NCI-H526 treated with DMSO at 0.1 percent for 48 hours (cell line): ENCODE measurements around the gene AVL9.
"Not testable (repeated sequence)": the region's sequence is repeated elsewhere in the genome, so short reads cannot be mapped to it uniquely, and the experiment has no call there.

Source experiments
- DNase-seq: peaks from one replicate; lab custom pipeline; 2025; lab: John Stamatoyannopoulos, UW

The AVL9 gene

DNA sequence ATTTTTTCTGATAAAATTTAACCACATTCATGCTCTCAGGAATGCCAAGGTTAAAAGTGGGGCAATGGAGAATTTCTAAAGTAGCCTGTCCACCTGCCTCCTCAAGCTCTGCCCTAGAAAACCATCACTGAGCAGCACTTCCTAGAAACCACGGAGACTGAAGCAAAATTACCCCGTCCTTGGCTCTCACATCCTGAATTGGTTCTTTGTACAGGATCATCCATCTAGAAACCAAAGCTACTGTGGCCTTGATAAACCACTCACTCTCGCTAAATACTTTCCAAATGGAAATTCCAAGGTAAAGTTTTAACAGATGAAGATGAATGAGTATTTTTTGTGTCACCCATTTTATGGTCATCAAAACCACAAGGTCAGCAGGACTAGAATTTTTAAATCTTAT lies 96.6 kb downstream of the AVL9 start:
- no peak for DNase-seq

DNA sequence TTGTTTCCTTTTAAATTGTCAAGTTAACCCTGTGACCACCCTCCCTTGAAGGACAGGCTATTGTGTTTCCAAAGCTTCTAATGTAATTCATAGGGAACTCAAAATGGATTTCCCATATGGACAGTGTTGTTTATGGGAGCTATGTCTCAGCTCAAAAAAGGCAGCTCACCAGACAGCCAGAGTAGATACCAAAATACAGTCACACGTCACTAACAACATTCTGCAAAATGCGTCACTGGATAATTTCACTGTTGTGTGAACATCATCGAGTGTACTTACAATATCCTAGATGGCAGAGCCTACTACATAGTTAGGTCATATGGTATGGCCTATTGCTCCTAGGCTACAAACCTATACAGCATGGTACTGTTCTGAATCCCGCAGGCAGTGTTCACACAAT lies 97.4 kb downstream of the AVL9 start:
- no peak for DNase-seq

DNA sequence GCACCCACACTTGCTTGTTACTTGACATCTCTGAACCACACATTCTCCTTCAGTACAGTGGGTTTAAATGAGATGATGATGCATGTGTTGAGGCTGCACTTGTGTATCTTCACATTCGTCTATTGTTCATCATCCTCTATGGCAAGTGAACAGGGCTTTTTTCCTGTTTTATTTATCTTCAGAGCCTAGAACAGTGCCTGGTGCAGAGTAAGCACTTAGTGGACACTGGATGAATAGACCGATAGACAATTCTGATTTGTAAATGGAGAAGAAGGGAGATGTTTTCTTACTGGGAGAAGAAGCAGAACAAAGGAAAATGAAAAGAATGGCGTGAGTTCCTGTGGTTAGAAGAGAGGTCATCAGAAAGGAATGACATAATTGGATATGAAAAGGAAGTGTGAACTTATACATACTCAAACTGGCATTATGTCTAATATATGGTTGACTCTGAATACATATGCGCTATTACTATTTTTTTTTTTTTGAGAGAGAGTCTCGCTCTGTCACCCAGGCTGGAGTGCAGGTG lies 99.7 kb downstream of the AVL9 start:
- DNase-seq, result no peak

DNA sequence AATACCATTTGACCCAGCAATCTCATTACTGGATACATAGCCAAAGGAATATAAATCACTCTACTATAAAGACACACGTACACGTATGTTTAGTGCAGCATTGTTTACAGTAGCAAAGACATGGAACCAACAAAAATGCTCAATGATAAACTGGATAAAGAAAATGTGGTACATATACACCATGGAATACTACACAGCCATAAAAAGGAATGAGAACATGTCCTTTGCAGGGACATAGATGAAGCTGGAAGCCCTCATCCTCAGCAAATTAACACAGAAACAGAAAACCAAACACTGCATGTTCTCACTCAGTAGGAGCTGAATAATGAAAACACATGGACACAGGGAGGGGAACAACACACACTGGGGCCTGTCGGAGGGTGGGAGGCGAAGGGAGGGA lies 105.9 kb downstream of the AVL9 start:
- not testable (repeated sequence) for DNase-seq

DNA sequence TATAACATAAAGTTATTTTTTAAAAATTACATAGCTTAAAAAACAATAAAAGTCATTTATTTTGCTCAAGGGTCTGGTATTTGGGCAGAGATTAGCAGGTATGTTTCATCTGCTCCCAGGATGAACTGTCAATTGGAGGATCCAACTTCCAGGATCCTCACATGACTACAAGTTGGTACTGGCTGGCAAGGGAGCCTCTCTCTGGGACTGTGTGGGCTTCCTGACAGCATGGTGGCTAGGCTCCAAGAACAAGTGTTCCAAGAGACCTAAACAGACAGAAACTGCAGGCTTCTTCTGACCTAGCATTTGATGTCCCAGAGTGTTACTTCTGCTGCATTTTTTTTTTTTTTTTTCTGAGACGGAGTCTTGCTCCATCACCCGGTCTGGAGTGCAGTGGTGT lies 107.2 kb downstream of the AVL9 start:
- DNase-seq, result no peak

DNA sequence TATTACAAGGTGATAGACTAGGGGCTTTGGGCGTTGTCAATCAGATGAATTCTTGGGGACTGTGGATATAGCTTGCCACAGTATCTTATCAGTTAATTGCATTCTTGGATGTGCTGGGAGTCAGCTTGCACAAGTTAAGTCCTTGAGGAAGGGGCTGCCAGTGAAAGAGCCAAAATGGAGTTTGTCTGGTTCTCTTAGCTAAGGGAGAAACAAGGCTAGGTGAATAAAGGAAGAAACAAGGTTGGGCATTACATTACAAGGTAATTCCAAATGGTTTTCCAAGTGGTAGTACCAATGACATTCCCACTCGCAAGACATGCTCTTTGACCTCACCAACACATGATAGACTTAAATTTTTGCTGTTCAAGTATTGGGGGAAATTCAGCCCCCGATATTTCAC lies 108.2 kb downstream of the AVL9 start:
- not testable (repeated sequence) for DNase-seq

DNA sequence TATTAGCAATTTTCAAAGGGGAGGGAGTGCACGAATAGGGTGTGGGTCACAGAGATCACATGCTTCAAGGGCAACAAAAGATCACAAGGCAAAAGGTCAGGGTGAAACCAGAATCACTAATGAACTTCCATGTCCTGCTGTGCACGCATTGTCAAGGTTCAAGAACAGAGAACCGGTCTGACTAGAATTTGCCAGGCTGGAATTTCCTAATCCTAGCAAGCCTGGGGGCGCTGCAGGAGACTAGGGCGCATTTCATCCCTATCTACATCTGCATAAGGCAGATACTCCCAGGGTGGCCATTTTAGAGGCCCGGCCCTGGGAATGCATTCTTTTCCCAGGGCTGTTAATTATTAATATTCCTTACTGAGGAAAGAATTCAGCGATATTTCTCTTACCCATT lies 108.8 kb downstream of the AVL9 start:
- not testable (repeated sequence) for DNase-seq

DNA sequence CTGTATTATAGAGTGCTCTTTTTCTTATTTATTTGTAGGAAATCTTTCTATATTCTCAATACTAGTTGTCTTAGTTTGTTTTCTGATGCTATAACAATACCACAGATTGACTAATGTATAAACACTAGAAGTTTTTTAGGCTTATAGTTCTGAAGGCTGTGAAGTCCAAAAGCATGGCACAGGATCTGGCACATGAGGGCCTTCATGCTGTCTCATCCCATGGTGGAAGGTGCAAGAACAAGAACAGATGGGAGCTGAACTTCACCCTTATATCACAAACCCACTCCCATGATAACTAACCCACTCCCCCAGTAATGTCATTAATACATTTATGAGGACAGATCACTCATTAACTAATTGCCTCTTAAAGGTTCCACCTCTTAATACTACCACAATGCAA lies 109.7 kb downstream of the AVL9 start:
- no peak for DNase-seq

DNA sequence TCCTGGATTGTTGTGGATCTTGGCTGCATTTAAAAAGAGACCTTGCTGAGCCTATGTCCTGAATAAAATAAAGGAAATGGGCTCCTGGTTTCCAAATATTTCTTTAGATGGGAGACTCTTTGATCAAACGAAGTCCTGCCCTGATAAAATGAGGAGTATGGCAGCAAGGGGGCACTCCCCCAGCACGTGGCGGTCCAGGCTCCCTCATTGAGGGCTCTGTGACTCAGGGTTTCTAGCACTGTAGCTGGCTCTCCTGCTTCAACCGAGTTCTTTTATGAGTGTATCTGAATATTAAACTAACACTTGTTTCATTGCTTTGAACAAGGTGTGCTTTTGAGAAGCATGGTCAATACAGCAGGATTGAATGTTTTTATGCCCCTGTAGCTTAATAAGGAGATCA lies 114.2 kb downstream of the AVL9 start:
- DNase-seq, result no peak

DNA sequence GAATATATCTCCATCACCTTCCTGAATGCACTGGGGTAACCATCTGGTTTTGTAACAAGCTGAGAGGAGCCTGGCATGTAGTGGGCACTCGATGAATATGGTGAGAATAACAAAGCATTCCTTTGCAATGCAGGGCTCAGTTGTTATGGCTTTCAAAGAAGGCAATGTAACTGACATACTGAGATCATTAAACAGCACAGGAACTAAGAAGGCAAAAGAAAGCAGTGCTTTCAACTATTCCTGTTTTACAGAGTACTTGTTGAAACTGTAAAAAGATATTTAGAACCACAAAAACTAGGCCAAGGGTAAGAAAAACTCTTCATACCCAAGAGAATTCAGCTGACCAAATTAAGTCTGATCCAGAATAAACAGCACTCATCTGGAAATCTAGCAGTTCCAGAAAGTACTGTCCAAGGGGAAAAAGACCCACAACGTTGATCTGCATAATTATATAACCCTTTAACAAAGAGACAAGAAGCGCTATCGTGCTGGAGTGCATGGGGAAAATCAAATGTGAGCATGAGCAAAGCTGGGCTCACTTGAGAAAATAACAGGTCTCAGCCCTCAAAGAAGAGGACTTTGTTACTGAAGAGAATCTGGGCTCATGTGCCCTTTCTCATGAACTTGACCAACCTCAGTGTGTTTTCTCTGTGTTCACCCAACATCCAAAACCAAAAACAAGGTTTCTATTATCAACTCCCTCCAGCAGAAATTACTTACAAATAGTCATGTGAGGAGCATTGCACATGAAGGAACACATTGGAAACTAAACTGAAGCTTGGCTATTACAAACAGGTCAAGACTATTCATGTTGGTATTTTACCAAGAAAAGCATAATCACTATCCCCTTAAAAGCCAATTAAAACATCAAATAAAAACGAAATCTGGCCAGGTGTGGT lies 116.2 kb downstream of the AVL9 start:
- DNase-seq, result no peak

DNA sequence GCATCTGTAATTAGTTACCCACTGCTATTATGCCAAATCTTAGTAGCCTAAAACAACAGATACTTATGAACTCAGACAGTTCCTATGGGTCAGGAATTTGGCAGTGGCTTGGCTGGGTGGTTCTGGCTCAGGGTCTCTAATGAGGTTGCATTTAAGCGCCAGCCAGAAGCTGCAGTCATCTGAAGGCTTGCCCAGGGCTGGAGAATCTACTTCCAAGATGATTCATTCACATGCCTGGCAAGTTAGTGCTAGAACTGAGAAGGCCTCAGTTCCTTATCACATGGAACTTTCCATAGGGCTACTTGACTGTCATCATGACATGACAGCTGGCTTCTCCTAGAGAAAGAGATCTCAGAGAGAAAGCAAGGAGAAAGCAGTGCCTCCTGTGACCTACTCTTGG lies 121.3 kb downstream of the AVL9 start:
- DNase-seq, result no peak

DNA sequence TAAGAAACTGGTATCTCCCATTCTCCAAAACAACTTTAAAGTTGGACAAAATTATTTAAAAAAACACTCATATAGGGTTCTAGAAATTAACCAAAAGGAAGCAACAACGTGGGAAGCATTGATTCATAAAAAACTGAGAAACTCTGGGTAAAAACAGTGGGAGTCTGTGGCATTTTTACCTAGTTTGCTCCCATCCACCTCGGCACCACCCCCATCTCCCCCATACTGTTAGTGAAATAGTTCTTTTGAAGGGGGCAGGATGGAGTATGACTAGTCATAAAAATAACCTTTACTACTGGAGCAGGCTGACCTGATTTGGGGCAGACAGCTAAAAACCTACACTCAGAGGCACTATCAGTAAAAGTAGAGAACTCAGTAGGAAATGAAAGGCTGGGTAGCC lies 123.2 kb downstream of the AVL9 start:
- DNase-seq, result no peak

DNA sequence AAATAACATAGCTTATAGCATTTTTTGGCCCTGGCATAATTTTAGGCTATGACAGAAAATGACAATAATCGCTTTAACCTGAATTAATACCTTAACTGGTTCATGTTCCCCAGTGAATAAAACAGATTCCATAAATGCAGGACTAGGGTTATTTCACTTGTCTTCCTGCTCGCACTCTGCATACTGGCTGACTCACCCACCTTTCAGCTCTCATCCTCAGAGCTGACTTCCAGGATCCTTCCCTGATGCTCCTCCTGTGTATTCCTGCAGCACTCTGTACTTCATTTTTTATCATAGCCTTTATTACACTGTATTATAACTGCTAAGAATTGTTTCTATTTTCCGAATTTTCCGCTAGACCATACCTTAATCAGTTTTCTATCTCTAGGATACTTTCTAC lies 123.7 kb downstream of the AVL9 start:
- DNase-seq, result no peak

DNA sequence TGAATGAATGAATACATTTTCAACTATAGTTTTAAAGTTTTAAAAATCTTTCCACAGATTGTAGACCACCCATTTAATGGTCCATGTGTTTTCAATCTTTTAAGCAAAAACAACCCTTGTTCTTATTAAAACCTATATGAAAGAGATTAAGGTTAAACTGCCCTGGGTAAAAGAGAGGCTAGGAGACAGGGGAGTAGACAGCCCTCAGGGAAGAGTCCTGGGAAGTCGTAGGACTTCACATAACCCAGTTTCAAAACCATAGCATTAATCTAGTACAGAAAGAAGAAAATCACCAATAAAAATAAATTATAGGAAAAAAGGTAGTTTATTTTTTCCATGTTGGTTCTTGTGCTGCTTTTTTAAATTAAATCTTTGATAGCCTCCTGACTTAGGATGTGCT lies 124.1 kb downstream of the AVL9 start:
- DNase-seq, result not testable (repeated sequence)

DNA sequence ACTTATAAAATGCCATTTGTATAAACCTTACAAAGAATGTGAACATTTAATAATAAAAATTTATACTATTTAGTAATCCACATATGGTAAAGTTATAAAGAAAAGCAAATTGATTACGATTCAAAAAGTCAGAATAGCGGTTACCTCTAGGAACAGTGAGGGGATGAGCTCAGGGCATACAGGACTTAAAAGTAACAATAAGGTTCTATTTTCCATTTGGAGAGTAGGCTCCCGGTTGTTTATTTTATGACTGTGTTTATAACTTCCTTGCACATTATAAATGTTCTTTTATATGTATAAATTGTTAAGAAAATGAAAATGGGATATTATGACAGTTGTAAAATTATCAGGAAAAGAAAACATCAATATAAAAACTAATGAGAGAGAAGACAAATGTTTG lies 135.7 kb downstream of the AVL9 start:
- DNase-seq, result no peak

DNA sequence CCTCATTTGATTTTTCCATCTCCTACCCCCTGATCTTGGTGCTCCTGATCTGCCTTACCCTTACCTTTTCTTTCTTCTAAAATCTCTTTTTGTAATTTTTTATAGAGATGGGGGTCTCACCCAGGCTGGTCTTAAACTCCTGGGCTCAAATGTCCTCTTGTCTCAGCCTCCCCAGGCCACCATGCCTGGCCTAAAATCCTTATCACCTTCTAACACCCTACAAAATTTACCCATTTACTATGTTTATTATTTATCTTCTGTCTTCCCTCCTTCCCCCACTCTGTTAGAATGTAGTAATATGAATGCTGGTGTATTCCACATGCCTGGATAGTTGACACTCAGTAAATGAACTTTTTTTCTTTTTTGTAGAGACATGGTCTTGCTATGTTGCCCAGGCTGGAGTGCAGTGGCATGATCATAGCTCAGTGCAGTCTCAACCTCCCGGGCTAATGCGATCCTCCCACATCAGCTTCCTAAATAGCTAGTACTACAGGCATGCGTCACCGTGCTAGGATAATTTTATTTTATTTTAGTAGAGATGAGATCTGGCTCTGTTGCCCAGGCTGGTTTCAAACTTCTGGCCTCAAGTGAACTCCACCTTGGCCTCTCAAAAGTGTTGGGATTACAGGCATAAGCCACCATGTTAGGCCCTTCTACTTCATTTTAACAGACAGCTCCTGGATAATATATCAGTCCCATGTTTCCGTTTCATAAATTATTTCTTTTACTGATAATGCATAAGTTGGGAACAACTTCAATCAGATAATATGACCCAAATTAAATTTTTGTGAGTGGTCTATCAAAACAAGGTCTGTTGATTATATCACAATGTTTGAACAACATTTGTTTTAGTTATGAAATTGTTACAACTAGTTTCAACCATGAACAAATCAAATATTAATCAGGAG lies 136.6 kb downstream of the AVL9 start:
- DNase-seq, result not testable (repeated sequence)

DNA sequence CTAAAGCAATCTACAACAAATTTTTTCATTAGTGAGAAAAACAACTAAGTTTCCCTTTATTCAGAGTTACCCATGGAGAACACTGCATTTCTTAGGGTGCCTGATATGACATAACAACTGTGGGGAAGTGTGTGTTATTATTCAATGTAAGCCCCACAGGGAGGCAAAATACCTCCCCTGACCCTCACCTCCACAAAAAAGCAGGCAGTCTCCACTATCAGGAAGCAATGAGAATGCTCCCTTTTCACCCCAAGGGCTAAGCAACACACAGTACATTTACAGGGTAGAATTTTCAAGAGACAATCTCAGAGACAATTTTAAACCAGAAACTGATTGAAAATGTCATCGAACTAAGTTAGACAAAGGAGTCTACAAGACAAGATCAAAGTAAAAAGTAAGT lies 138.2 kb downstream of the AVL9 start:
- not testable (repeated sequence) for DNase-seq

DNA sequence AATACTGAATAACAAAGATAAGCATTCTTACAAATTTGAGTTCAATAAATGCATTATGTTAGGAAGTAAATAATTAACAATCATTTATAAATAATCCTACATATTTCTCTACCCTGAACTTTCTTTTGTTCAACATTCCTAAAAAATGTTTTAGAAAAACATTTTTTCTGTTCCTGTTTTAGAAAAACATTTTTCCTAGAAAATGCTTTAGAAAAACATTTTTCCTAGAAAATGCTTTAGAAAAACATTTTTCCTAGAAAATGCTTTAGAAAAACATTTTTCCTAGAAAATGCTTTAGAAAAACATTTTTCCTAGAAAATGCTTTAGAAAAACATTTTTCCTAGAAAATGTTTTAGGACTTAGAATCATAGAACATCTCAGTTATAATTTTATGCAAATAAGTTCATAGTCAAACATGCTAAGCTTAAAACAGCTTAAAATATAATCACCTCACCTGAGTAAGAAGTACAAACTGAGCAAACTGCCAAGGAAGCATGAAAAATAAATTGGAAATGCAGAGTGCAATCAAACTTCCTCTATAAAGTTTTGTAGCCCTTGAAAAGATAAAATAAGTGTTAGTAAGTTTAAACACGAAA lies 139.6 kb downstream of the AVL9 start:
- DNase-seq, result not testable (repeated sequence)

DNA sequence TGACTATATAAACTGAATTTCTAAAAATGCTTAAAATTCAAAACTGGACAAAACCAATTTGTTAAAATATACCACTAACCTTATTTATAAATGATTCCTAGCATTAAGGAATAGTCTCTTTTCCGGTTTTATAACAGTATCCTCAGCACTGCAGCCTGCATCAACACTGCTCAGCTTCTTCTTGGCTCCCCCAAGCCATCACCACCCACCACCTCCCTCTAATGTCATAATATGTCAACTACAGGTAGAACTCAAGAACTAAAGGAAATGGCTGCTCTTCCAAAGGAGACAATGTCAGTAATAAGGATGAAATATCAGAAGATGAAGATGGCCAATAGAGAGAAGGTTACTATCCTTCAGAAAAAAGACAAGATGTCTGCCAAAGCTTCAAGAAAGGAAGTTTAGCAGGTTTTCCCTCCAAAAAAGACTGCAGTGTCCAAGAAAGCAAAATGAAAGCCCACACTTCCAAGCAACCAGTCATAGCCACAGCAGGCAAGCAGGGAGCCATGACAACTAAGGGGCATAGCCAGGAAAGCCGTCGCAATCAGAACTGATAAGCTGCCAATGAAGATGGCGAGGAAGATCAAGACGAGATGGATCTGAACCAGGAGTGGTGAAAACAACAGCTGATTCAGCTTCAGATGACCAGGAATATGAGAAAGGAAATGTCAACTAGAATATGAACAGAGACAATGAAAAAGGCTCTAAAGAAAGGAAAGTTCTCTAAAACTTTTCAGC lies 141.6 kb downstream of the AVL9 start:
- DNase-seq, result not testable (repeated sequence)

DNA sequence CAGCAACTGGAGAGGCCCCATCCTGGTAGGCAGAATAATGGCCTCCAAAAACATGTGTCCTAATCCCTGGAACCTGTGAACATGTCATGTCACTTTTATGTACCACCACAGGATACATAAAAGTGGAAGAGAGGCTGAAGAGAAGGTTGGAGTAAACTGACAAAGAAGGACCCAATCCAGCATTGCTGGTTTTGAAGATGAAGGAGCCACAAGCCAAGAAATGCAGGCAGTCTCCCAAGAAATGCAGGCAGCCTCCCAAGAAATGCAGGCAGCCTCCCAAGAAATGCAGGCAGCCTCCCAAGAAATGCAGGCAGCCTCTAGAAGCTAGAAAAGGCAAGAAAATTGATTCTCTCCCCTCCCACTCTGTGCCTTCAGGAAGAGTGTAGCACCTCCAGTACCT lies 142.3 kb downstream of the AVL9 start:
- not testable (repeated sequence) for DNase-seq
